H9 (cell line): Measurements from ENCODE around the gene BAG2. TPM values are rescaled to one million over a fixed set of nuclear protein-coding genes. Genes with fewer than 3 reads are reported as not detected.

Experiments
- DNase-seq: peaks from one replicate; pipeline ENCODE4 v3.0.0-alpha.2; 2017
- H2AFZ ChIP-seq: one replicate; pipeline ENCODE4 v1.6.1; 2013; ENCODE audit warnings: mild to moderate bottlenecking, low read length, control low read depth, moderate library complexity
- H2AK5ac ChIP-seq: 2 replicates; pipeline ENCODE4 v1.6.1; 2013; ENCODE audit warnings: low read length, control low read depth, mixed read lengths; ENCODE audit not compliant: insufficient read length
- H2BK120ac ChIP-seq: one replicate; pipeline ENCODE4 v1.6.1; 2013; ENCODE audit warnings: low read depth, mild to moderate bottlenecking, low read length, control low read depth, inconsistent platforms; ENCODE audit not compliant: poor library complexity, severe bottlenecking
- H2BK12ac ChIP-seq: 2 replicates; pipeline ENCODE4 v1.6.1; 2013; ENCODE audit warnings: low read length, control low read depth, mixed read lengths, low read depth; ENCODE audit not compliant: insufficient read length
- H2BK15ac ChIP-seq: 2 replicates; pipeline ENCODE4 v1.6.1; 2013; ENCODE audit warnings: low read depth, low read length, control low read depth
- H2BK20ac ChIP-seq: one replicate; pipeline ENCODE4 v1.6.1; 2013; ENCODE audit warnings: low read depth, mild to moderate bottlenecking, low read length, control low read depth, inconsistent platforms; ENCODE audit not compliant: poor library complexity, severe bottlenecking
- H2BK5ac ChIP-seq: 2 replicates; pipeline ENCODE4 v1.6.1; 2013; ENCODE audit warnings: low read length, control low read depth, mixed read lengths; ENCODE audit not compliant: insufficient read length
- H3K14ac ChIP-seq: 2 replicates; pipeline ENCODE4 v1.6.1; 2013; ENCODE audit warnings: low read length, control low read depth; ENCODE audit not compliant: insufficient read depth
- H3K18ac ChIP-seq: 2 replicates; pipeline ENCODE4 v1.6.1; 2013; ENCODE audit warnings: low read depth, mild to moderate bottlenecking, mixed read lengths, low read length, control low read depth; ENCODE audit not compliant: insufficient read length
- H3K23ac ChIP-seq: 2 replicates; pipeline ENCODE4 v1.6.1; 2013; ENCODE audit warnings: low read length, control low read depth, mixed read lengths, low read depth; ENCODE audit not compliant: insufficient read length
- H3K23me2 ChIP-seq: 2 replicates; pipeline ENCODE4 v1.6.1; 2013; ENCODE audit warnings: low read depth, mild to moderate bottlenecking, mixed read lengths, low read length, control low read depth; ENCODE audit not compliant: insufficient read length, poor library complexity, severe bottlenecking
- H3K27ac ChIP-seq: 2 replicates; pipeline ENCODE4 v1.5.1; 2013; ENCODE audit warnings: low read length, control low read depth, mixed read lengths, low read depth; ENCODE audit not compliant: insufficient read length
- H3K27me3 ChIP-seq: 2 replicates; pipeline ENCODE4 v1.6.1; 2013; ENCODE audit warnings: low read length, control low read depth, inconsistent platforms; ENCODE audit not compliant: insufficient read depth
- H3K4ac ChIP-seq: 2 replicates; pipeline ENCODE4 v1.6.1; 2013; ENCODE audit warnings: low read depth, mild to moderate bottlenecking, control low read depth, inconsistent platforms, low read length, moderate library complexity
- H3K4me1 ChIP-seq: 2 replicates; pipeline ENCODE4 v1.6.1; 2013; ENCODE audit warnings: low read length, control low read depth, inconsistent platforms; ENCODE audit not compliant: insufficient read depth
- H3K4me2 ChIP-seq: 2 replicates; pipeline ENCODE4 v1.6.1; 2013; ENCODE audit warnings: low read length, control low read depth, mixed read lengths; ENCODE audit not compliant: insufficient read length, insufficient read depth
- H3K56ac ChIP-seq: 2 replicates; pipeline ENCODE4 v1.6.1; 2013; ENCODE audit warnings: low read depth, mild to moderate bottlenecking, mixed read lengths, low read length, control low read depth; ENCODE audit not compliant: insufficient read length
- H3K79me1 ChIP-seq: 2 replicates; pipeline ENCODE4 v1.6.1; 2013; ENCODE audit warnings: low read depth, mild to moderate bottlenecking, moderate library complexity, low read length, control low read depth, inconsistent platforms; ENCODE audit not compliant: insufficient read depth, poor library complexity, severe bottlenecking
- H3K79me2 ChIP-seq: 2 replicates; pipeline ENCODE4 v1.6.1; 2013; ENCODE audit warnings: low read length, control low read depth, inconsistent platforms; ENCODE audit not compliant: insufficient read depth
- H3K9ac ChIP-seq: 2 replicates; pipeline ENCODE4 v1.6.1; 2013; ENCODE audit warnings: low read length, control low read depth, mixed read lengths; ENCODE audit not compliant: insufficient read length; ENCODE audit errors: extremely low read depth
- H3K9me3 ChIP-seq: one replicate; pipeline ENCODE4 v1.6.1; 2013; ENCODE audit warnings: low read depth, low read length, inconsistent platforms; ENCODE audit not compliant: control insufficient read depth
- H3T11ph ChIP-seq: one replicate; pipeline ENCODE4 v1.6.1; 2013; ENCODE audit warnings: mild to moderate bottlenecking, low read length, control low read depth, inconsistent platforms
- H4K20me1 ChIP-seq: one replicate; pipeline ENCODE4 v1.6.1; 2013; ENCODE audit not compliant: control insufficient read depth, insufficient read length, insufficient read depth
- H4K5ac ChIP-seq: 2 replicates; pipeline ENCODE4 v1.6.1; 2013; ENCODE audit warnings: low read depth, mild to moderate bottlenecking, mixed read lengths, low read length, control low read depth; ENCODE audit not compliant: insufficient read length
- H4K8ac ChIP-seq: replicated peaks from 2 replicates; pipeline ENCODE4 v1.6.1; 2013; ENCODE audit warnings: low read length, control low read depth, mixed read lengths, low read depth; ENCODE audit not compliant: insufficient read length
- H4K91ac ChIP-seq: 2 replicates; pipeline ENCODE4 v1.6.1; 2013; ENCODE audit warnings: low read depth, mild to moderate bottlenecking, moderate library complexity, mixed read lengths, low read length, control low read depth; ENCODE audit not compliant: insufficient read length
- H3K27ac Mint-ChIP-seq, 3 experiments: 2 replicates in 2 of 3; 3 replicates in 1 of 3; pipeline ENCODE4 v1.8.0; 2020 to 2021; ENCODE audit warnings: mixed read lengths in 3 of 3, mild to moderate bottlenecking in 1 of 3, moderate library complexity in 1 of 3
- H3K27me3 Mint-ChIP-seq: 2 replicates; pipeline ENCODE4 v1.8.0; 2021; ENCODE audit warnings: low read depth, mild to moderate bottlenecking, moderate library complexity, mixed read lengths
- H3K36me3 Mint-ChIP-seq, 3 experiments: 2 replicates in 2 of 3; 3 replicates in 1 of 3; pipeline ENCODE4 v1.8.0; 2020 to 2021; ENCODE audit warnings: low read depth in 3 of 3, mixed read lengths in 3 of 3; ENCODE audit not compliant: insufficient read depth in 1 of 3
- H3K4me1 Mint-ChIP-seq, 2 experiments: 2 replicates each; pipeline ENCODE4 v1.8.0; 2020; ENCODE audit warnings: mixed read lengths in 2 of 2
- H3K4me3 Mint-ChIP-seq, 2 experiments: 2 replicates in 1 of 2; 3 replicates in 1 of 2; pipeline ENCODE4 v1.8.0; 2020 to 2021; ENCODE audit warnings: mild to moderate bottlenecking in 2 of 2, mixed read lengths in 2 of 2, moderate library complexity in 1 of 2
- H3K9me3 Mint-ChIP-seq, 2 experiments: 2 replicates in 1 of 2; 3 replicates in 1 of 2; pipeline ENCODE4 v1.8.0; 2020; ENCODE audit warnings: mild to moderate bottlenecking in 2 of 2, mixed read lengths in 2 of 2, moderate library complexity in 1 of 2
- CTCF ChIP-seq: fragments of 200-600 bp; sonication (generic); conservative IDR thresholded peaks from 3 replicates; pipeline ENCODE4 v1.8.0; 2021; ENCODE audit warnings: antibody characterized with exemption, mild to moderate bottlenecking
- WGBS: extraction: QIAGEN DNeasy Blood & Tissue Kit; methylation state at CpG from one replicate; pipeline ENCODE4 v1.1.7; 2013; ENCODE audit warnings: missing lambda C conversion rate, low lambda C conversion rate, mixed read lengths; ENCODE audit not compliant: insufficient read length; ENCODE audit errors: extremely low coverage; 5-methylcytosine and 5-hydroxymethylcytosine counted together
- total RNA-seq: library from RNA; stranded (reverse); gene quantifications from 2 replicates; pipeline ENCODE4 v1.2.1, GENCODE V29; 2021

BAG2 gene
- total RNA-seq, 1 experiment from 2014 or later: 8.4 TPM

DNA sequence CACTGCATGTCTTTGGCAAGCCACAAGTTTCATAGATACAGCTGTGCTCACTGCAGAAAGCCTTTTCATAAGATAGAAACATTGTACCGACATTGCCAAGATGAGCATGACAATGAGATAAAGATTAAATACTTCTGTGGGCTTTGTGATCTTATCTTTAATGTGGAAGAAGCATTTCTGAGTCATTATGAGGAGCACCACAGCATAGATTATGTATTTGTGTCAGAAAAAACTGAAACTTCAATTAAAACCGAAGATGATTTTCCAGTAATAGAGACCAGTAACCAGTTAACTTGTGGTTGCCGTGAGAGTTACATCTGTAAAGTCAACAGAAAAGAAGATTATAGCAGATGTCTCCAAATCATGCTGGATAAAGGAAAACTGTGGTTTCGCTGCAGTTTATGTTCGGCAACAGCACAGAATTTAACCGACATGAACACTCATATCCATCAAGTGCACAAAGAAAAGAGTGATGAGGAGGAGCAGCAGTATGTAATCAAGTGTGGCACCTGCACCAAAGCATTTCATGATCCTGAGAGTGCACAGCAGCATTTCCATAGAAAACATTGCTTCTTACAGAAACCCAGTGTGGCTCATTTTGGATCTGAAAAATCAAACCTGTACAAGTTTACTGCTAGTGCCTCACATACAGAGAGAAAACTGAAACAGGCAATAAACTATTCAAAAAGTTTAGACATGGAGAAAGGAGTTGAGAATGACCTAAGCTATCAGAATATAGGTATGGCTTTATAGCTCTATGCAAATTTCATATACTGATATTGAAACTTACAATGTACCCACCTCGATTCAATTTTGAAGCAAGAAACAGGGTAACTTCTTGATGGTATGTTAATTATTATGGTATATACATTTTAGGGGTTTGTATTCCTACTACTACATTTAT lies 23.9 kb upstream of the BAG2 start:
- H3K4me2 ChIP-seq: no peak overlapping the region
- H3K27me3 Mint-ChIP-seq: no peaks in the 10 kb centered on the region
- peaks cover 4 to 50% (median 46%) of the 10 kb centered on the region in 3 experiments for H3K36me3 Mint-ChIP-seq
- no peaks in the 10 kb centered on the region for H3K9me3 ChIP-seq
- H3K79me2 ChIP-seq: no peaks in the 10 kb centered on the region
- H3K4me3 Mint-ChIP-seq: no peak overlapping the region
- H3K14ac ChIP-seq: no peak overlapping the region
- no peak overlapping the region for H2BK15ac ChIP-seq
- H3K27me3 ChIP-seq: no peaks in the 10 kb centered on the region
- no peak overlapping the region for H3K18ac ChIP-seq
- no peak overlapping the region for H3K23ac ChIP-seq
- H4K5ac ChIP-seq: no peak overlapping the region
- no peak overlapping the region for H3K56ac ChIP-seq
- no peak for TF ChIP-seq CTCF
- no peaks in the 10 kb centered on the region for H3K79me1 ChIP-seq
- no peak overlapping the region for H2AFZ ChIP-seq
- no CpG with 5 or more reads among the region's 7 CpGs for WGBS
- no peaks in the 10 kb centered on the region for H3K23me2 ChIP-seq
- no peak overlapping the region for H2BK120ac ChIP-seq
- no peaks in the 10 kb centered on the region for H4K20me1 ChIP-seq
- no peaks in the 10 kb centered on the region for H3K4me1 Mint-ChIP-seq
- no peak overlapping the region for H3K27ac ChIP-seq
- no peak overlapping the region for H3K9ac ChIP-seq
- no peak for DNase-seq
- no peak overlapping the region for H3K27ac Mint-ChIP-seq
- H3T11ph ChIP-seq: no peak overlapping the region
- no peak overlapping the region for H3K4ac ChIP-seq
- H4K8ac ChIP-seq: no peak overlapping the region
- H3K9me3 Mint-ChIP-seq: no peaks in the 10 kb centered on the region
- H2BK20ac ChIP-seq: no peak overlapping the region
- H4K91ac ChIP-seq: no peak overlapping the region
- no peak overlapping the region for H2BK5ac ChIP-seq
- no peak overlapping the region for H2AK5ac ChIP-seq
- H3K4me1 ChIP-seq: no peaks in the 10 kb centered on the region
- no peak overlapping the region for H2BK12ac ChIP-seq
